ENCODE measurements around the gene PPIF. TPM values are rescaled to one million over a fixed set of nuclear protein-coding genes. Genes with fewer than 3 reads are reported as not detected.

The PPIF gene
- total RNA-seq, 6 experiments from 2014 or later, result 53.7 to 106 (median 90.1) TPM

GRCh38 chr10:79326361-79327089, 20.7 kb upstream of the PPIF start:
- no peak for DNase-seq
- H3K4me1 ChIP-seq, result no peaks in the 10 kb centered on the region
- no peak for TF ChIP-seq POLR2A (IDR thresholded peaks at IDR 0.05)
- no peak for TF ChIP-seq CTCF (IDR thresholded peaks at IDR 0.05)
- H3K9me3 ChIP-seq, result no peaks in the 10 kb centered on the region
- H3K36me3 ChIP-seq, result no peaks in the 10 kb centered on the region
- no peak overlapping the region for H3K27ac ChIP-seq
- ATAC-seq, result no peak
- WGBS (ENCODE audit: insufficient coverage, low coverage, low lambda C conversion rate, missing lambda C conversion rate), result 88% methylated on average over 3 of the region's 3 CpGs
- H3K27me3 ChIP-seq, result no peaks in the 10 kb centered on the region
- intact Hi-C loops (cut with DNase I), result no loop called here
- H3K4me3 ChIP-seq, result no peak overlapping the region

- no peak for TF ChIP-seq POLR2A (IDR thresholded peaks at IDR 0.05)
- TF ChIP-seq CTCF (IDR thresholded peaks at IDR 0.05), result no peak
- H3K27ac ChIP-seq, result no peak overlapping the region
- 95% methylated on average over 3 of the region's 8 CpGs for WGBS (ENCODE audit: insufficient coverage, low coverage, low lambda C conversion rate, missing lambda C conversion rate)
- no peak overlapping the region for H3K4me3 ChIP-seq
- no peaks in the 10 kb centered on the region for H3K36me3 ChIP-seq
- H3K9me3 ChIP-seq, result no peaks in the 10 kb centered on the region
- H3K27me3 ChIP-seq, result no peaks in the 10 kb centered on the region
- intact Hi-C loops (cut with DNase I), result no loop called here
- no peak for DNase-seq
- no peak for ATAC-seq
- H3K4me1 ChIP-seq, result no peaks in the 10 kb centered on the region
These were observed 20.2 kb upstream of the PPIF start for GRCh38 chr10:79327090-79327457.

- Histone ChIP-seq H3K27me3 (no peaks in the 10 kb centered on the region), H3K9me3 (no peaks in the 10 kb centered on the region), H3K36me3 (no peaks in the 10 kb centered on the region), H3K4me1 (no peaks in the 10 kb centered on the region), H3K4me3 (no peak overlapping the region), H3K27ac (no peak overlapping the region)
- peak in 1 of 3 donors; percentile 8 for DNase-seq
- no CpG with 5 or more reads among the region's 6 CpGs for WGBS (ENCODE audit: insufficient coverage, low coverage, low lambda C conversion rate, missing lambda C conversion rate)
- TF ChIP-seq POLR2A (IDR thresholded peaks at IDR 0.05) (no peak), CTCF (IDR thresholded peaks at IDR 0.05) (no peak)
- intact Hi-C loops (cut with DNase I), result no loop called here
- ATAC-seq, result no peak
These were observed 19.0 kb upstream of the PPIF start for GRCh38 chr10:79328147-79328701.

- WGBS (ENCODE audit: insufficient coverage, low coverage, low lambda C conversion rate, missing lambda C conversion rate), result 95% methylated on average over 5 of the region's 14 CpGs
- peak in 1 of 4 donors; percentile 23 for ATAC-seq
These were observed 18.3 kb upstream of the PPIF start for GRCh38 chr10:79328737-79329504.

More at GRCh38 chr10:79328737-79329504, 18.3 kb upstream of the PPIF start:
- no peaks in the 10 kb centered on the region for H3K36me3 ChIP-seq
- intact Hi-C loops (cut with DNase I), result no loop called here
- peak in 1 of 3 donors; percentile 20 for DNase-seq
- TF ChIP-seq CTCF (IDR thresholded peaks at IDR 0.05), result no peak
- no peak for TF ChIP-seq POLR2A (IDR thresholded peaks at IDR 0.05)
- H3K4me1 ChIP-seq, result no peaks in the 10 kb centered on the region
- H3K27ac ChIP-seq, result no peak overlapping the region
- H3K4me3 ChIP-seq, result no peak overlapping the region
- H3K9me3 ChIP-seq, result no peaks in the 10 kb centered on the region
- H3K27me3 ChIP-seq, result no peaks in the 10 kb centered on the region
